Loucy (cell line): ENCODE data around the gene CPZ.

Experiments used
- H2AFZ ChIP-seq: fragments of 200-600 bp; sonication (generic); 2 replicates; pipeline ENCODE4 v1.6.0; 2016; ENCODE audit warnings: antibody characterized with exemption, mild to moderate bottlenecking, low read length, moderate library complexity
- H3F3A ChIP-seq: fragments of 200-600 bp; 2 replicates; pipeline ENCODE4 v1.6.0; 2016; ENCODE audit warnings: antibody characterized with exemption, low read depth, mild to moderate bottlenecking
- H3K27me3 ChIP-seq: fragments of 200-600 bp; sonication (generic); 2 replicates; pipeline ENCODE4 v1.6.1; 2014; ENCODE audit warnings: low read length, mild to moderate bottlenecking; ENCODE audit not compliant: insufficient read depth, poor library complexity, severe bottlenecking
- H3K36me3 ChIP-seq: fragments of 200-600 bp; sonication (generic); 2 replicates; pipeline ENCODE4 v1.6.1; 2016; ENCODE audit warnings: low read length; ENCODE audit not compliant: insufficient read depth
- H3K4me1 ChIP-seq: fragments of 200-600 bp; sonication (generic); 2 replicates; pipeline ENCODE4 v1.5.1; 2014; ENCODE audit warnings: low read length, mild to moderate bottlenecking; ENCODE audit not compliant: insufficient read depth, poor library complexity, severe bottlenecking
- H3K4me2 ChIP-seq: fragments of 200-600 bp; sonication (generic); 2 replicates; pipeline ENCODE4 v1.6.0; 2014; ENCODE audit warnings: antibody characterized with exemption, low read length, low read depth, mild to moderate bottlenecking; ENCODE audit not compliant: poor library complexity, severe bottlenecking
- H3K4me3 ChIP-seq: fragments of 200-600 bp; sonication (generic); 2 replicates; pipeline ENCODE4 v1.5.1; 2014; ENCODE audit warnings: low read length, mild to moderate bottlenecking, mixed read lengths; ENCODE audit not compliant: poor library complexity, severe bottlenecking
- H3K79me2 ChIP-seq: fragments of 200-600 bp; sonication (generic); 2 replicates; pipeline ENCODE4 v1.6.1; 2014; ENCODE audit warnings: low read length; ENCODE audit not compliant: insufficient read depth
- H3K9ac ChIP-seq: fragments of 200-600 bp; sonication (generic); 2 replicates; pipeline ENCODE4 v1.6.0; 2014; ENCODE audit warnings: mild to moderate bottlenecking, low read depth, low read length, moderate library complexity; ENCODE audit not compliant: poor library complexity, severe bottlenecking
- H3K9me2 ChIP-seq: fragments of 200-600 bp; sonication (generic); replicated peaks from 2 replicates; pipeline ENCODE4 v1.6.1; 2016; ENCODE audit warnings: low read depth, low read length, mixed read lengths
- H3K9me3 ChIP-seq: fragments of 200-600 bp; sonication (generic); 2 replicates; pipeline ENCODE4 v1.6.1; 2014; ENCODE audit warnings: mild to moderate bottlenecking, antibody characterized with exemption, low read length, low read depth; ENCODE audit not compliant: insufficient read depth
- H4K20me1 ChIP-seq: fragments of 200-600 bp; sonication (generic); 2 replicates; pipeline ENCODE4 v1.6.0; 2014; ENCODE audit warnings: antibody characterized with exemption, low read length, mild to moderate bottlenecking; ENCODE audit not compliant: insufficient read depth, poor library complexity, severe bottlenecking
- CTCF ChIP-seq: fragments of 200-600 bp; sonication (generic); conservative IDR thresholded peaks from 2 replicates; pipeline ENCODE4 v1.5.1; 2014; ENCODE audit warnings: mild to moderate bottlenecking, antibody characterized with exemption, low read length
- EZH2phosphoT487 ChIP-seq: fragments of 200-600 bp; IDR thresholded peaks from 2 replicates; pipeline ENCODE4 v1.6.1; 2018; ENCODE audit warnings: antibody characterized with exemption, mild to moderate bottlenecking, moderate library complexity, borderline replicate concordance

The CPZ gene

GRCh38 chr4:8609406-8609805, 16.8 kb downstream of the CPZ start:
- H3K4me3 ChIP-seq = no peak overlapping the region
- no peaks in the 10 kb centered on the region for H3K36me3 ChIP-seq
- H3K9me3 ChIP-seq = peaks cover 2% of the 10 kb centered on the region; the same call in 1 of the 2 replicates
- no peak overlapping the region for H3K4me2 ChIP-seq
- H3K9ac ChIP-seq = no peak overlapping the region
- no peaks in the 10 kb centered on the region for H3K79me2 ChIP-seq
- H4K20me1 ChIP-seq = no peaks in the 10 kb centered on the region
- TF ChIP-seq CTCF = no peak
- no peak for TF ChIP-seq EZH2phosphoT487
- no peaks in the 10 kb centered on the region for H3K27me3 ChIP-seq
- H3K9me2 ChIP-seq = no peaks in the 10 kb centered on the region
- H3K4me1 ChIP-seq = no peaks in the 10 kb centered on the region
- no peaks in the 10 kb centered on the region for H3F3A ChIP-seq
- no peak overlapping the region for H2AFZ ChIP-seq

GRCh38 chr4:8609824-8610350, 17.3 kb downstream of the CPZ start:
- Histone ChIP-seq H4K20me1 (no peaks in the 10 kb centered on the region), H3K4me1 (no peaks in the 10 kb centered on the region), H3K79me2 (no peaks in the 10 kb centered on the region), H2AFZ (no peak overlapping the region), H3K27me3 (no peaks in the 10 kb centered on the region), H3K4me2 (no peak overlapping the region), H3K36me3 (no peaks in the 10 kb centered on the region), H3K9me3 (peaks cover 2% of the 10 kb centered on the region; the same call in 1 of the 2 replicates), H3K9ac (no peak overlapping the region), H3K4me3 (no peak overlapping the region), H3F3A (no peaks in the 10 kb centered on the region), H3K9me2 (no peaks in the 10 kb centered on the region)
- TF ChIP-seq EZH2phosphoT487 = no peak
- TF ChIP-seq CTCF = no peak

- no peak overlapping the region for H3K9ac ChIP-seq
- H3F3A ChIP-seq = no peaks in the 10 kb centered on the region
- H3K79me2 ChIP-seq = no peaks in the 10 kb centered on the region
- H3K9me2 ChIP-seq = no peaks in the 10 kb centered on the region
- H3K4me1 ChIP-seq = no peaks in the 10 kb centered on the region
- H3K36me3 ChIP-seq = no peaks in the 10 kb centered on the region
- peaks cover 2% of the 10 kb centered on the region; the same call in 1 of the 2 replicates for H3K9me3 ChIP-seq
- H3K27me3 ChIP-seq = no peaks in the 10 kb centered on the region
- no peak overlapping the region for H3K4me3 ChIP-seq
- H3K4me2 ChIP-seq = no peak overlapping the region
- no peaks in the 10 kb centered on the region for H4K20me1 ChIP-seq
- TF ChIP-seq CTCF = no peak
- no peak for TF ChIP-seq EZH2phosphoT487
- no peak overlapping the region for H2AFZ ChIP-seq
Observed at GRCh38 chr4:8610858-8611616, 18.5 kb downstream of the CPZ start.
